HepG2 (cell line): ENCODE data around the gene C19orf33. TPM values are rescaled to one million over a fixed set of nuclear protein-coding genes. Genes with fewer than 3 reads are reported as not detected.

Experiments used
- ARNTL ChIP-seq: sonication (generic); formaldehyde crosslinking; IDR thresholded peaks from 2 replicates; pipeline ENCODE4 v1.4.0; 2020; ENCODE audit warnings: mild to moderate bottlenecking, missing genetic modification reagents
- FUBP1 ChIP-seq: sonication (generic); formaldehyde crosslinking; IDR thresholded peaks from 2 replicates; pipeline ENCODE4 v1.5.1; 2020; ENCODE audit warnings: missing genetic modification reagents, mild to moderate bottlenecking, borderline replicate concordance
- HDAC1 ChIP-seq: sonication (generic); formaldehyde crosslinking; IDR thresholded peaks from 2 replicates; pipeline ENCODE4 v1.5.1; 2020; ENCODE audit warnings: mild to moderate bottlenecking, missing genetic modification reagents
- HES4 ChIP-seq: sonication (generic); formaldehyde crosslinking; IDR thresholded peaks from 2 replicates; pipeline ENCODE4 v1.9.0; 2021; ENCODE audit warnings: mild to moderate bottlenecking, missing genetic modification reagents, borderline replicate concordance
- KLF15 ChIP-seq: sonication (generic); formaldehyde crosslinking; IDR thresholded peaks from 2 replicates; pipeline ENCODE4 v1.8.1; 2023; ENCODE audit warnings: borderline replicate concordance, mild to moderate bottlenecking, inconsistent platforms, missing genetic modification reagents, mixed read lengths
- MTA3 ChIP-seq: sonication (generic); formaldehyde crosslinking; IDR thresholded peaks from 2 replicates; pipeline ENCODE4 v1.4.0; 2020; ENCODE audit warnings: missing genetic modification reagents
- NFYB ChIP-seq: sonication (generic); formaldehyde crosslinking; IDR thresholded peaks from 2 replicates; pipeline ENCODE4 v1.4.0; 2020; ENCODE audit warnings: missing genetic modification reagents
- PRDM15 ChIP-seq: sonication (generic); formaldehyde crosslinking; IDR thresholded peaks from 2 replicates; pipeline ENCODE4 v1.4.0; 2020; ENCODE audit warnings: missing genetic modification reagents
- RARG ChIP-seq: sonication (generic); formaldehyde crosslinking; IDR thresholded peaks from 2 replicates; pipeline ENCODE4 v1.4.0; 2020; ENCODE audit warnings: low read depth, mild to moderate bottlenecking, missing genetic modification reagents
- RBM22 ChIP-seq: fragments of 200-400 bp; formaldehyde crosslinking; optimal IDR thresholded peaks from 2 replicates; pipeline ENCODE3; 2017; ENCODE audit warnings: mild to moderate bottlenecking, low read length, moderate library complexity
- SCMH1 ChIP-seq: sonication (generic); formaldehyde crosslinking; IDR thresholded peaks from 2 replicates; pipeline ENCODE4 v1.9.0; 2021; ENCODE audit warnings: missing genetic modification reagents, mild to moderate bottlenecking, borderline replicate concordance
- SIX1 ChIP-seq: sonication (generic); formaldehyde crosslinking; IDR thresholded peaks from 2 replicates; pipeline ENCODE4 v1.4.0; 2020; ENCODE audit warnings: missing genetic modification reagents, borderline replicate concordance
- SP140L ChIP-seq: sonication (generic); formaldehyde crosslinking; IDR thresholded peaks from 2 replicates; pipeline ENCODE4 v1.4.0; 2020; ENCODE audit warnings: missing genetic modification reagents, borderline replicate concordance
- STAT6 ChIP-seq: sonication (generic); formaldehyde crosslinking; IDR thresholded peaks from 2 replicates; pipeline ENCODE4 v1.4.0; 2020; ENCODE audit warnings: missing genetic modification reagents, mild to moderate bottlenecking, borderline replicate concordance
- THAP9 ChIP-seq: sonication (generic); formaldehyde crosslinking; IDR thresholded peaks from 2 replicates; pipeline ENCODE4; 2020; ENCODE audit warnings: missing genetic modification reagents, mild to moderate bottlenecking, borderline replicate concordance
- ZBTB7B ChIP-seq: sonication (generic); formaldehyde crosslinking; IDR thresholded peaks from 2 replicates; pipeline ENCODE4 v1.4.0; 2020; ENCODE audit warnings: missing genetic modification reagents
- ZNF33A ChIP-seq: sonication (generic); formaldehyde crosslinking; IDR thresholded peaks from 2 replicates; pipeline ENCODE4 v1.5.1; 2020; ENCODE audit warnings: missing genetic modification reagents, mild to moderate bottlenecking, moderate library complexity, borderline replicate concordance
- ZNF672 ChIP-seq: sonication (generic); formaldehyde crosslinking; IDR thresholded peaks from 2 replicates; pipeline ENCODE4 v1.8.1; 2022; ENCODE audit warnings: missing genetic modification reagents
- ZNF7 ChIP-seq: IDR thresholded peaks from 2 replicates; pipeline ENCODE4 v1.6.1; 2016; ENCODE audit warnings: missing biosample characterization, missing genetic modification reagents
- polyA plus RNA-seq, 8 experiments: library from polyadenylated mRNA; depleted of rRNA in 3 of 8; stranded (reverse) in 7 of 8; unstranded in 1 of 8; fragments of >200 nt; fragmentation: Illumina TruSeq in 4 of 8; extraction: Trizol in 4 of 8; gene quantifications; 2 replicates each; pipeline versions ENCODE4 v1.2.1 to v1.2.3, GENCODE V29; 2011 to 2016; ENCODE audit warnings: low read depth in 4 of 8, missing spikeins in 1 of 8, mixed read lengths in 1 of 8; ENCODE audit not compliant: insufficient read depth in 1 of 8
- total RNA-seq, 5 experiments: library from RNA; depleted of rRNA; stranded (reverse); fragments of >200 nt; fragmentation: Illumina TruSeq; extraction: Trizol; gene quantifications; 2 replicates each; pipeline ENCODE4 v1.2.3, GENCODE V29; 2016; ENCODE audit warnings: low read depth in 1 of 5

C19orf33 gene
- total and polyA plus RNA-seq, 2 of the 13 experiments (the other 11 are each of a cell fraction or from before 2014, with no cell fraction given) = 2.5 to 3.3 TPM

- TF ChIP-seq RARG (CRISPR knock-in tag) = no peak
- no peak for TF ChIP-seq KLF15
- 0 out of 2 replicates have a peak, but pooled peaks have one; percentile 41 for TF ChIP-seq ZBTB7B
- TF ChIP-seq MTA3 = no peak
- TF ChIP-seq HDAC1 (CRISPR knock-in tag) = no peak
- TF ChIP-seq STAT6 (CRISPR knock-in tag) = no peak
- TF ChIP-seq ZNF7 (CRISPR knock-in tag) = no peak
- no peak for TF ChIP-seq RBM22
- no peak for TF ChIP-seq FUBP1
- 0 out of 2 replicates have a peak, but pooled peaks have one; percentile 43 for TF ChIP-seq ARNTL
- no peak for TF ChIP-seq SIX1 (CRISPR knock-in tag)
- no peak for TF ChIP-seq PRDM15
- no peak for TF ChIP-seq ZNF33A
- no peak for TF ChIP-seq SCMH1
- no peak for TF ChIP-seq ZNF672 (CRISPR knock-in tag)
- TF ChIP-seq THAP9 (CRISPR knock-in tag) = no peak
- no peak for TF ChIP-seq HES4 (CRISPR knock-in tag)
- no peak for TF ChIP-seq SP140L (CRISPR knock-in tag)
- no peak for TF ChIP-seq NFYB
Observed at GRCh38 chr19:38266981-38267597, 37.0 kb upstream of the C19orf33 start (continued).
